ENCODE data around the gene MPLKIP. TPM values are rescaled to one million over a fixed set of nuclear protein-coding genes. Genes with fewer than 3 reads are reported as not detected.
"Not testable (repeated sequence)": the region's sequence is repeated elsewhere in the genome, so short reads cannot be mapped to it uniquely, and the experiment has no call there.

Gene MPLKIP
- total and polyA plus RNA-seq, 2 donors (not counting 1 experiment from before 2014, with no cell fraction given) = 22.6 to 22.8 TPM

DNA sequence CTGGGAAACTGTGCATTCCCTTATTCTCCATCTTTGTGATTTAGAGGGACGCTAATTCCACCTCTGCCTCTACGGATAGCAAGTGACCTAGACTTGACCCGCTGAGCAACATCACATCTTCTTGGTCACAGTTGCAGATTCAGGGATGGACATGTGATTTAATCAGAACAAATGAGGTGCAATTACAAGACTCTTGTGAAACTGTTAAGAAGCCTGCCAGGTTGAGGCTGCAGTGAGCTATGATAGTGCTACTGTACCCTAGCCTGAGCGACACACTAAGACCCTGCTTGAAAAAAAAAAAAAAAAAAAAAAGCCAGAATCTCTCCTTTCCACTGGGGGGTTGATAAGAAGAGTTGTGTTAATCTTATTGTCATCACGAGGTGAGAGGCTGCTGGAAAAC, 14.4 kb downstream of the MPLKIP start:
- H3K4me3 ChIP-seq (replicated peaks in 1 of 4; ENCODE audit: control extremely low read depth in 1 of 4, insufficient read depth in 1 of 4, low read depth in 3 of 4, low read length in 4 of 4) = no peak overlapping the region

DNA sequence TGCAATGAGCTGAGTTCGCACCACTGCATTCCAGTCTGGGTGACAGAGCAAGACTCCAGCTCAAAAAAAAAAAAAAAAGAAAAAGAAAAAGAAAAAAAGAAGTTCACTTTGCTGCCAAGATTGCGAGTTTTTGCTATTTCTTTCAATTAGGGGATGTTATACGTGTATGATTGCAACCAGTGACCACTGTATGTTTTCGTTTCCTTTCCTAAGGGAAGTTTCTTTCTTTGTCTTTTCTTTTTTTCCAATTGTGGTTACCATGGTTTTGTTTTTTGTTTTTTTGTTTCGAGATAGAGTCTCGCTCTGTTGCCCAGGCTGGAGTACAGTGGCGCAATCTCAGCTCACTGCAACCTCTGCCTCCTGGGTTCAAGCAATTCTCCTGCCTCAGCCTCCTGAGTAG, 16.2 kb downstream of the MPLKIP start:
- H3K27ac ChIP-seq (ENCODE audit: insufficient read depth, low read length); H3K79me2 ChIP-seq (ENCODE audit: control insufficient read depth, insufficient read depth, low read length); H3K36me3 ChIP-seq (ENCODE audit: control insufficient read depth, insufficient read depth, low read length); H3K4me3 ChIP-seq (replicated peaks in 1 of 4; ENCODE audit: control extremely low read depth in 1 of 4, insufficient read depth in 1 of 4, low read depth in 3 of 4, low read length in 4 of 4); H3K9ac ChIP-seq (ENCODE audit: insufficient read depth, low read length); DNase-seq (ENCODE audit: low read depth in 2 of 2); H3K27me3 ChIP-seq (ENCODE audit: control insufficient read depth, insufficient read depth, low read length); H2AFZ ChIP-seq (ENCODE audit: low read length); H4K20me1 ChIP-seq (ENCODE audit: control insufficient read depth, extremely low read depth, insufficient read depth, low read length); H3K4me2 ChIP-seq (ENCODE audit: extremely low read depth, insufficient read depth, low read length); H3K9me3 ChIP-seq (ENCODE audit: control insufficient read depth, insufficient read depth, low read depth, low read length); H3K4me1 ChIP-seq (ENCODE audit: control insufficient read depth, extremely low read depth, insufficient read depth, low read length): not testable (repeated sequence)

More for the DNA sequence above, 14.4 kb downstream of the MPLKIP start:
- Histone ChIP-seq H3K9ac (ENCODE audit: insufficient read depth, low read length) (no peak overlapping the region), H2AFZ (ENCODE audit: low read length) (no peak overlapping the region), H3K27me3 (ENCODE audit: control insufficient read depth, insufficient read depth, low read length) (no peaks in the 10 kb centered on the region), H4K20me1 (ENCODE audit: control insufficient read depth, extremely low read depth, insufficient read depth, low read length) (no peaks in the 10 kb centered on the region), H3K4me1 (ENCODE audit: control insufficient read depth, extremely low read depth, insufficient read depth, low read length) (no peaks in the 10 kb centered on the region), H3K36me3 (ENCODE audit: control insufficient read depth, insufficient read depth, low read length) (no peaks in the 10 kb centered on the region), H3K27ac (ENCODE audit: insufficient read depth, low read length) (no peak overlapping the region), H3K79me2 (ENCODE audit: control insufficient read depth, insufficient read depth, low read length) (no peaks in the 10 kb centered on the region), H3K9me3 (ENCODE audit: control insufficient read depth, insufficient read depth, low read depth, low read length) (no peaks in the 10 kb centered on the region), H3K4me2 (ENCODE audit: extremely low read depth, insufficient read depth, low read length) (no peak overlapping the region)
- DNase-seq (ENCODE audit: low read depth in 2 of 2) = no peak
- no peak for TF ChIP-seq EZH2 (IDR thresholded peaks at IDR 0.05; ENCODE audit: low read length, missing control alignments)

DNA sequence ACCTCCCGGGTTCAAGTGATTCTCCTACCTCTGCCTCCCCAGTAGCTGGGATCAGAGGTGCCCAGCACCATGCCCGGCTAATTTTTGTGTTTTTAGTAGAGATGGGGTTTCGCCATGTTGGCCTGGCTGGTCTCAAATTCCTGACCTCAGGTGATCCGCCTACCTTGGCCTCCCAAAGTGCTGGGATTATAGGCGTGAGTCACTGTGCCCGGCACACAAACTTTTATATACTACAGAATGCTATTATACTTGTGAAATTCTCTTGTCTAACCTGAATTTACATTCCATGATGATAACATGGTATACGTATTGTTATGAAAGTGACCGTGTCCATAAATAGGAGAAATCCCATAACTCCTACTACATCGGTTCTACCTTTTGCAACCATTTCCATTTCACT, 17.2 kb downstream of the MPLKIP start:
- not testable (repeated sequence) for H3K9me3 ChIP-seq (ENCODE audit: control insufficient read depth, insufficient read depth, low read depth, low read length); H3K4me1 ChIP-seq (ENCODE audit: control insufficient read depth, extremely low read depth, insufficient read depth, low read length); H3K9ac ChIP-seq (ENCODE audit: insufficient read depth, low read length); H3K79me2 ChIP-seq (ENCODE audit: control insufficient read depth, insufficient read depth, low read length); H3K27me3 ChIP-seq (ENCODE audit: control insufficient read depth, insufficient read depth, low read length); H3K4me3 ChIP-seq (replicated peaks in 1 of 4; ENCODE audit: control extremely low read depth in 1 of 4, insufficient read depth in 1 of 4, low read depth in 3 of 4, low read length in 4 of 4); H3K36me3 ChIP-seq (ENCODE audit: control insufficient read depth, insufficient read depth, low read length); H3K4me2 ChIP-seq (ENCODE audit: extremely low read depth, insufficient read depth, low read length); H4K20me1 ChIP-seq (ENCODE audit: control insufficient read depth, extremely low read depth, insufficient read depth, low read length); H2AFZ ChIP-seq (ENCODE audit: low read length); H3K27ac ChIP-seq (ENCODE audit: insufficient read depth, low read length)
- DNase-seq (ENCODE audit: low read depth in 2 of 2) = peak in 1 of 2 donors; percentile 6

DNA sequence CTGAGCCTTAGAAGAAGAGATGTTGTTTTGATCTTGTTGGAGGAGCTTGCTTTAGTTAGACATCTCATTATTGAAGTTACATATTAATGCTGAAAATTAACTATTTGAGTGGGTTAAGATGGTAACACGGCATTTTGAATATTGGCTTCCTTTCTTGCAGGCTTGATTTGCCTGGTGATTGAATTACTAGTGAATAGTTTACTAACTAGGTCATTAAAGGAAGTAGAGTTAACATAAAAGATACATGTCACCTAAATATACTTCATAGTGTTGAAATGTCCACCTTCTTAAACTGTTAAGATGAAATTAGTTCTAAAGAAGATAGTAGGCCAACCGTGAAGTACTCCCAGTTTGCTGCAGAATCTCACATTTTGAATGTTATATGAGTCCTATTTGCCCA, 18.5 kb downstream of the MPLKIP start:
- no peaks in the 10 kb centered on the region for H3K79me2 ChIP-seq (ENCODE audit: control insufficient read depth, insufficient read depth, low read length)
- H4K20me1 ChIP-seq (ENCODE audit: control insufficient read depth, extremely low read depth, insufficient read depth, low read length) = no peaks in the 10 kb centered on the region
- H2AFZ ChIP-seq (ENCODE audit: low read length) = no peak overlapping the region
- no peak for TF ChIP-seq EZH2 (IDR thresholded peaks at IDR 0.05; ENCODE audit: low read length, missing control alignments)
- TF ChIP-seq, protein P1, sequence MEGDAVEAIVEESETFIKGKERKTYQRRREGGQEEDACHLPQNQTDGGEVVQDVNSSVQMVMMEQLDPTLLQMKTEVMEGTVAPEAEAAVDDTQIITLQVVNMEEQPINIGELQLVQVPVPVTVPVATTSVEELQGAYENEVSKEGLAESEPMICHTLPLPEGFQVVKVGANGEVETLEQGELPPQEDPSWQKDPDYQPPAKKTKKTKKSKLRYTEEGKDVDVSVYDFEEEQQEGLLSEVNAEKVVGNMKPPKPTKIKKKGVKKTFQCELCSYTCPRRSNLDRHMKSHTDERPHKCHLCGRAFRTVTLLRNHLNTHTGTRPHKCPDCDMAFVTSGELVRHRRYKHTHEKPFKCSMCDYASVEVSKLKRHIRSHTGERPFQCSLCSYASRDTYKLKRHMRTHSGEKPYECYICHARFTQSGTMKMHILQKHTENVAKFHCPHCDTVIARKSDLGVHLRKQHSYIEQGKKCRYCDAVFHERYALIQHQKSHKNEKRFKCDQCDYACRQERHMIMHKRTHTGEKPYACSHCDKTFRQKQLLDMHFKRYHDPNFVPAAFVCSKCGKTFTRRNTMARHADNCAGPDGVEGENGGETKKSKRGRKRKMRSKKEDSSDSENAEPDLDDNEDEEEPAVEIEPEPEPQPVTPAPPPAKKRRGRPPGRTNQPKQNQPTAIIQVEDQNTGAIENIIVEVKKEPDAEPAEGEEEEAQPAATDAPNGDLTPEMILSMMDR (conservative IDR thresholded peaks at IDR 0.05 in 1 of 2, IDR thresholded peaks at IDR 0.05 in 1 of 2; ENCODE audit: low read depth in 1 of 2, low read length in 2 of 2) = no peak
- no peaks in the 10 kb centered on the region for H3K27me3 ChIP-seq (ENCODE audit: control insufficient read depth, insufficient read depth, low read length)
- no peak for DNase-seq (ENCODE audit: low read depth in 2 of 2)
- no peak overlapping the region for H3K9ac ChIP-seq (ENCODE audit: insufficient read depth, low read length)
- no peak overlapping the region for H3K4me2 ChIP-seq (ENCODE audit: extremely low read depth, insufficient read depth, low read length)
- no peaks in the 10 kb centered on the region for H3K4me1 ChIP-seq (ENCODE audit: control insufficient read depth, extremely low read depth, insufficient read depth, low read length)
- no peak overlapping the region for H3K4me3 ChIP-seq (replicated peaks in 1 of 4; ENCODE audit: control extremely low read depth in 1 of 4, insufficient read depth in 1 of 4, low read depth in 3 of 4, low read length in 4 of 4)
- H3K36me3 ChIP-seq (ENCODE audit: control insufficient read depth, insufficient read depth, low read length) = no peaks in the 10 kb centered on the region
- H3K27ac ChIP-seq (ENCODE audit: insufficient read depth, low read length) = no peak overlapping the region
- H3K9me3 ChIP-seq (ENCODE audit: control insufficient read depth, insufficient read depth, low read depth, low read length) = no peaks in the 10 kb centered on the region

All from fibroblast of lung (primary cell).